ENCODE data around the gene PTPN14. TPM values are rescaled to one million over a fixed set of nuclear protein-coding genes. Genes with fewer than 3 reads are reported as not detected.

The PTPN14 gene
- total and polyA plus RNA-seq, 5 donors = 4.7 to 35.1 (median 17.7) TPM

DNA sequence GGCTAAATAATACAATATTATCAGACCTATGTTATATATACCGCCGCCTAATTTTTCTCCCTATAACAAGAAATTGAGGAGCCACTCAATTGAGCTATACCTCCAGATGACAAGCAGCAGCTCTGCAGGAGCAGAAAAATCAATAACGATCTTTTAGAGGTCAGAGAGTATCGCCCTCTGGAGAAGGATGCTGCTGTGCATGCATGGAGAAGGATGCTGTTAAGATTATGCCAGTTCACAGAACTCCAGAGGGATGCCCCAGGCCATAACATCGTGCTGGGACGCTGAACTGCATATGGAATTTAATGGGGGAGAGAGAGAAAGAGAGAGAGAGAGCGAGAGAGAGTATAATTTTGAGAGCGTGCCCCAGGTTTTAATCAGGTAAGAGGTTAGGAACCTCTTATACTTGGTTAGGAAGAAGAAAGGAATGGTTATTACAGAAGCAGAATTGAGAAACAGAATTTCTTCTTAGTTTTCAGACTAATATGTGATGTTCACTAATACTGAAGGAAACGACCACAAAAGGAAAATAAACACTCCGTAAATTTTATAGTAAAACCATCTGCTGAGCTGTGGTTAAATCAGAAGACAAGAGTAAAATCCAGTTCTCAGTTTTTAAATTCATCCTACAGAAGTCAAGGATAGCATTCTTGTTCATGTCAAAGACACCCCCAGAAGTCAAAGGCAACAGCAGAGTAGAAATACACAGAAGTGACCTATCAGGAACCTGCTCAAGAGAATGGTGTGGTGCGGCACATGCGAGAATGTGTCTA is 159.3 kb downstream of the PTPN14 start:
- H3K27me3 ChIP-seq (ENCODE audit: control insufficient read depth, insufficient read depth) = no peaks in the 10 kb centered on the region
- intact Hi-C loops (cut with DNase I) = no loop called here
- no peaks in the 10 kb centered on the region for H3K4me1 ChIP-seq (ENCODE audit: control insufficient read depth, insufficient read depth, low read length)
- no peaks in the 10 kb centered on the region for H3K9me3 ChIP-seq (ENCODE audit: control insufficient read depth, low read length)
- DNase-seq (no peak), ATAC-seq (no peak)
- WGBS = 92% methylated on average over 12 of the region's 12 CpGs
- no peak overlapping the region for H3K27ac ChIP-seq (ENCODE audit: low read length)
- no peak overlapping the region for H3K4me3 ChIP-seq (ENCODE audit: low read length)

DNA sequence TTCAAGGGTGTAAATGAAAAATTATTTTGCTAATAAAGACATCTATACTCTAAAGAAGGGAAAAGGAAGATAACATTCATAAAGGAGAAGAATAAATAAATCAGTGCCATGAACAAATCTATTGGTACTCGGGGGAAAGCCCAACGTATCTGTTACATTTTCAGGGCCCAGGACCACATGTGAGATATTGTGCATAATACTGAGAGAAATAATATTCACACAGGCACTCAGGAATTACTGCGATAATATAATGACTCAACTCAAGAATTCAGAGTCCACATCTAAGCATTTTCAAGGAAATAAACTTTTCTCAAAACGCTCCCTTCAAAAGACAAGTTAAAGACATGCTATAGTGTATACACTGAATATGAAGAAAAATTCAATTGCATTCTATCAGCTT is 161.7 kb downstream of the PTPN14 start:
- WGBS = 88% methylated on average over 4 of the region's 4 CpGs
- intact Hi-C loops (cut with DNase I) = no loop called here

DNA sequence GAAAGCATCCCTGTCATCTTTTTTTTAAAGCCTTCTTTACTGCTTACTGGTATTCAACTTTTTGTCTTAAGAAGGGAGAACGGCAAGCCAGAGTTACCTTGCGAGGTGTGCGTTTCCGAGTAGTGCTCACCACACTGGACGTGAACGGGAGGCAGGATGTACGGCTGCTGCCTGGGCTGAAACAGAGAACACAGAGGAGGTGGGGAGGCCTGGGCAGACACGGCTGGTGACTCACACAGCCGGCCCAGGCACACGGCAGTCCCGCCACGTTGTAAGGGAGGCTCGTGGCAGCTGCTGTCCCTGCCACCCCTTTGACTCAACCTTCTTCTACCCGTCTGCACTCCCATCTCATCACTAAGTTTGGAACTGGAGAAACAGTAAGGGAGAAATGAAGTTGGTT is 164.7 kb downstream of the PTPN14 start:
- no peaks in the 10 kb centered on the region for H3K27me3 ChIP-seq (ENCODE audit: control insufficient read depth, insufficient read depth)
- WGBS = 90% methylated on average over 14 of the region's 14 CpGs
- H3K9me3 ChIP-seq (ENCODE audit: control insufficient read depth, low read length) = no peaks in the 10 kb centered on the region
- no peak overlapping the region for H3K4me3 ChIP-seq (ENCODE audit: low read length)
- DNase-seq (no peak), ATAC-seq (peak in 1 of 2 donors; percentile 22)
- intact Hi-C loops (cut with DNase I) = no loop called here
- no peaks in the 10 kb centered on the region for H3K4me1 ChIP-seq (ENCODE audit: control insufficient read depth, insufficient read depth, low read length)
- H3K27ac ChIP-seq (ENCODE audit: low read length) = no peak overlapping the region

More for the DNA sequence above, 161.7 kb downstream of the PTPN14 start:
- Histone ChIP-seq H3K4me3 (ENCODE audit: low read length) (no peak overlapping the region), H3K4me1 (ENCODE audit: control insufficient read depth, insufficient read depth, low read length) (no peaks in the 10 kb centered on the region), H3K27me3 (ENCODE audit: control insufficient read depth, insufficient read depth) (no peaks in the 10 kb centered on the region), H3K9me3 (ENCODE audit: control insufficient read depth, low read length) (no peaks in the 10 kb centered on the region), H3K27ac (ENCODE audit: low read length) (no peak overlapping the region)
- ATAC-seq (no peak), DNase-seq (no peak)

DNA sequence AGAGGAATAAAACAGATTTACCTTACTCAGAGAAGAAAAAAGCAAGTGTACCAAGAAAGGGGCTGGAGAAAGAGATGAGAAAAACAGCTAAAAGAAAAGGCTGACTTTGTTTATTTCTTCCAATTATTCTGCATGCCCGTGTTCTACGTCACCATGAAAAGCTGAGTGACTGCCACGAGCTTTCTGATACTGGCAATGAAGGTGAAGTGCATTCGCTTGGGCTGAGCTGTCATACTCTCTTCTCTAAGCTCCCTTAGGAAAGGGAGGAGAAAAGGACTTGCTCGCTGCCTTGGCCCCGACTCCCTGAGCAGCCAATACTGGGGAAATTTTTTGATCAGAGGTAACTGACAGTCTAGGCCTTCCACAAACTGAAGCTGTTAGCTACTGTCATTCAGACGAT is 165.1 kb downstream of the PTPN14 start:
- Histone ChIP-seq H3K9me3 (ENCODE audit: control insufficient read depth, low read length) (no peaks in the 10 kb centered on the region), H3K4me3 (ENCODE audit: low read length) (no peak overlapping the region), H3K27me3 (ENCODE audit: control insufficient read depth, insufficient read depth) (no peaks in the 10 kb centered on the region), H3K4me1 (ENCODE audit: control insufficient read depth, insufficient read depth, low read length) (no peaks in the 10 kb centered on the region), H3K27ac (ENCODE audit: low read length) (no peak overlapping the region)
- no peak for DNase-seq
- intact Hi-C loops (cut with DNase I) = no loop called here
- ATAC-seq = no peak
- 92% methylated on average over 7 of the region's 7 CpGs for WGBS

DNA sequence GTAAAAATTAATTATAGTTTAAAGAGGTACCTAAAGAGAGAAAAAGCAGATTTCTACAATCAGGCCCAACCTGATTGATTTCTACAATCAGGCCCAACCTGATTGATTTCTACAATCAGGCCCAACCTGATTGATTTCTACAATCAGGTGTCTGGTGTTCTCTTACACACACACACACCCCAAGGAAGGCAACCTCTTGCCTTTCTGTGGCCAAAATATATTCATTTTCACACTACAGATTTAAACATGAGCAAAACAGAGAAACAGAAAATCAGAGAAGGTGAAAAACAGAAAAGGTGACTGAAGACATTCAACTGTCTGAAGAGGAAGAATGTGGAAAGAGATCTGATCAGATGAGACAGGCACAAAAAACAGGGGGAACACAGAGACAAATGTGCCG is 166.0 kb downstream of the PTPN14 start:
- intact Hi-C loops (cut with DNase I) = no loop called here
- no peak for ATAC-seq
- no peak overlapping the region for H3K27ac ChIP-seq (ENCODE audit: low read length)
- H3K4me1 ChIP-seq (ENCODE audit: control insufficient read depth, insufficient read depth, low read length) = no peaks in the 10 kb centered on the region
- DNase-seq = no peak
- H3K9me3 ChIP-seq (ENCODE audit: control insufficient read depth, low read length) = no peaks in the 10 kb centered on the region
- H3K27me3 ChIP-seq (ENCODE audit: control insufficient read depth, insufficient read depth) = no peaks in the 10 kb centered on the region
- no peak overlapping the region for H3K4me3 ChIP-seq (ENCODE audit: low read length)
- whole genome bisulfite sequencing = 93% methylated on average over 1 of the region's 1 CpG

DNA sequence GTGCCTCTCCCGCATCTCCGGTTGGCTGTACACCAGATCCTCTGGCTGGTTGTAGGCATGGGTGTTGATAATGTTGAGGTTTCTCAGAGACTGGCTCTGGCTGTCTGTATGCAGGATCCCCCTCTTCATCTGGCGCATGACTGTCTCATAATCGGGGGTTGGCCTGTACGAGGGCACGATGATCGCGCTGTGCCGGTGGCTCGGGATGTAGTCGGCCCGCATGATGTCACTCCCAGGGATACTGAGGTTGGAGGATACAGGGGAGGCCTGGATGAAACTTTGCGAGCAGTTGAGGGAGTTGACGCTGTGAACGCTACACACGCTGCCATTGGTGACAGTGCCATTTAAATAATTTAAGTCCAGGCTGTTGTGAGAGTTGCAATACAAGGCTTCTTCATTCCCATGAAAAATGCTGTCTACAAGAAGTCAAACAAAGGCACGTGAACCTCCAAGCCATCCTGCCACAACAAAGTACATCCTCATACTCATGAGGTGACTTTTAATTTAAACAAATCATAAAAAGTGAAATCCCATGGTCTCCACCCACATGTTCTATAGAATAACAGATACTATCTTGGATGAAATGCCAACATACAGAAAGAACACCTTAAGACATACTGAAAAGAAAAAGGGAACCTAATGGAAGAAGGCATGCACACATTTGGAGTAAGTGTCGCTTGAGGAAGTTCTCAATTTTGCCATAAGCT is 166.9 kb downstream of the PTPN14 start:
- no peaks in the 10 kb centered on the region for H3K27me3 ChIP-seq (ENCODE audit: control insufficient read depth, insufficient read depth)
- H3K4me3 ChIP-seq (ENCODE audit: low read length) = no peak overlapping the region
- WGBS = 98% methylated on average over 18 of the region's 18 CpGs
- DNase-seq (no peak), ATAC-seq (no peak)
- H3K9me3 ChIP-seq (ENCODE audit: control insufficient read depth, low read length) = no peaks in the 10 kb centered on the region
- intact Hi-C loops (cut with DNase I) = no loop called here
- H3K4me1 ChIP-seq (ENCODE audit: control insufficient read depth, insufficient read depth, low read length) = no peaks in the 10 kb centered on the region
- H3K27ac ChIP-seq (ENCODE audit: low read length) = no peak overlapping the region

DNA sequence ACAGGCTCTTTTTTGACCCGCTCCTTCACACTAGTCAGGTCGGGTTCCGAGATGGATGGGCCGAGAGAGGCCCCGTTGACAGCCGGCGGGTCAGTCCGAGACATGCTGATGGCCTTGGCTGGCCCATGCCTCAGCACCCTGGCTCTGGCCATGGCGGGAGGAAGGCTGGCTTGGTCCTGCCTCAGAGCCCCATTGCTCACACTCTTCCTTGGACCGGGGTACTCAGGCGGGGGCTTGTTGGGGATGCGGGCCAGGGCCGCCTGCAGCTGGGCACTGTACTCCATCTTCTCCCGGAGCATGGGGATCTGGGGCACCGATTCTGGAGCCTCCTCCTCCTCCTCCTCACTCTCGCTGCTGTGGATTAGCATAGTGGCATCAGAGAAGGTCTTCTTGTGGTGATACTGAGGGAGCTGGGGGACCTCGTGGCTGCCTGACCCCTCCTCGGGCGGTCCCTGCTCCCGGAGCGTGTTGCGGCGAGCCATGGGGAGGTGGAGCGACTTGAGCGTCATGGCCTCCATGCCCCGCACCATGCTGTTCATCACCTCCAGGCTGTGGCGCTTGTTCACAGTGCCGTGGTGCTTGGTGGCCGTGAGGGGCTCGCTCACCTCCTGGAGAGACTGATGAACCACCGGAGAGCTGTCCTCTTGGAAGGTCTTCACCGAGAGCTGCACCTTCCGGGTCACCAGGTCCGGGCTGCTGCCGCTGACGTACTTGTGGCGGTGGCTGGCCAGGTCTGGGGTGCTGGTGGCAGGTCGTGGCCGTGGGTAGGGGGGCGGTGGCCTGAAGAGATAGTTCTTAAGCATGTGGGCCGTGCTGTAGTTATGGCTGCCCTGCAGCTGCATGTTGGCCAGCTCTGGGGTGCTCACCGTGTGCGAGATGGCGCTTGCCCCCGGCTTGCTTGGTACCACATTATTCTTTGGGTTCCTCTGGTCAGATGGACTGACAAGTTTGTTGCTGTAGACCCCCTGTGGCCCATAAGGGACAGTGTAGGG is 167.7 kb downstream of the PTPN14 start:
- ATAC-seq (peak; percentile 22 to 39), DNase-seq (no peak)
- no peak overlapping the region for H3K4me3 ChIP-seq (ENCODE audit: low read length)
- no peak overlapping the region for H3K27ac ChIP-seq (ENCODE audit: low read length)
- 97% methylated on average over 45 of the region's 45 CpGs for WGBS
- H3K4me1 ChIP-seq (ENCODE audit: control insufficient read depth, insufficient read depth, low read length) = no peaks in the 10 kb centered on the region
- no peaks in the 10 kb centered on the region for H3K9me3 ChIP-seq (ENCODE audit: control insufficient read depth, low read length)
- intact Hi-C loops (cut with DNase I) = no loop called here
- H3K27me3 ChIP-seq (ENCODE audit: control insufficient read depth, insufficient read depth) = no peaks in the 10 kb centered on the region

DNA sequence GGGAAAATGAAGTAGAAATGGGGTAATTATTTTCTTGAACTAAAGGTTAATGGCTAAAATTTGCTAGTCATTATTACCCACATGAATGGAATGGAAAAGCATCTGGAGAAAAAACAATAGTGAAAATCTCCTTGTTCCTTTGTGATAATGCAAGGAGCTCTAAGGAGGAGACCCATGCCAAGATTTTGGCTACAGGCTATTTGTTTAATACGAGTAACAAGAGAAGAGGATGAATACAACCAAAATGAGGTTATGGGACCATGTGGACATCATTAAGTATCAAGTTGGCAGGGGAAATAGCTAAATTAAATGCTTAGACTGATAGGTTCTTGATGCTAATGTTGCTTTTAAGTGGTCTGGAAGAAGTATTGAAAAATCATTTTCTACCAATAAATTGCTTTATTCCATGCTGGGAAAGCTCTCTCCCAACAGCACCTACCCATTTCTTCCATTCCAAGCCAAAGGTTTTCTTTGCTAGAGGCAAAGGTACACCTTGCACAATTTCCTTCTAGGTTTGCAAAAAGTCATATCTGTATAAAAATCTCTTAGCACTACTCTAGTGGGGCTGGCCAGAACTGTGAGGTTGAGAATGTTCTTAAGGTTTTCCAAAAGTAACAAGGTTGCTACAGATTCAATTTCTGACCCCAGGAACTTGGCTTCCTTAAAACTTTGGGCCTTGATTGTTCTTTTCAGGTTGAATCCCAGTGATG is 170.3 kb downstream of the PTPN14 start:
- intact Hi-C loops (cut with DNase I) = no loop called here
- ATAC-seq = no peak

DNA sequence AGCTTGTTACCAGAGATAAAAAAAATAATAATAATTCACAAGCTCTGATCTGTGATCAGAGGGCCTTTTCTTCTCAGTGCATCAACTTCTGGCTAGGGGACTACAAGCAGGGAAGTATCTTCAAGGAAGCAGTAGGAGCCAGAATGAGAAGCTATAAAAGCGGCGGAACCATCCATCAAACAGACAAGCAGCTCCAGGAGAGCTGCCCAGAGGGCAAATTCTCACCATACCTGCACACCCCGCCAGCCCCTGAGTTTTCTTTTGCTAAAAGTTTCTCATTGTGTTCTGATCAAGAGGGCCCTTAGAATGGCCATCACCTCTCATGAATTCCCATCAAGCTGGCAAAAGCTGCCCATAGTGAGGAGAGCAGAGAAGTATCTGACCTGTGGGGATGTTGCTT is 171.0 kb downstream of the PTPN14 start:
- 90% methylated on average over 3 of the region's 3 CpGs for WGBS
- no peak for DNase-seq
- H3K27me3 ChIP-seq (ENCODE audit: control insufficient read depth, insufficient read depth) = no peaks in the 10 kb centered on the region
- H3K4me3 ChIP-seq (ENCODE audit: low read length) = no peak overlapping the region
- no peak overlapping the region for H3K27ac ChIP-seq (ENCODE audit: low read length)
- no peaks in the 10 kb centered on the region for H3K9me3 ChIP-seq (ENCODE audit: control insufficient read depth, low read length)
- intact Hi-C loops (cut with DNase I) = no loop called here
- ATAC-seq = no peak
- H3K4me1 ChIP-seq (ENCODE audit: control insufficient read depth, insufficient read depth, low read length) = no peaks in the 10 kb centered on the region

More for the DNA sequence above, 170.3 kb downstream of the PTPN14 start:
- H3K27me3 ChIP-seq (ENCODE audit: control insufficient read depth, insufficient read depth) = no peaks in the 10 kb centered on the region
- DNase-seq = no peak
- WGBS = 74% methylated on average over 1 of the region's 1 CpG
- no peaks in the 10 kb centered on the region for H3K9me3 ChIP-seq (ENCODE audit: control insufficient read depth, low read length)
- H3K4me1 ChIP-seq (ENCODE audit: control insufficient read depth, insufficient read depth, low read length) = no peaks in the 10 kb centered on the region
- H3K27ac ChIP-seq (ENCODE audit: low read length) = no peak overlapping the region
- no peak overlapping the region for H3K4me3 ChIP-seq (ENCODE audit: low read length)

DNA sequence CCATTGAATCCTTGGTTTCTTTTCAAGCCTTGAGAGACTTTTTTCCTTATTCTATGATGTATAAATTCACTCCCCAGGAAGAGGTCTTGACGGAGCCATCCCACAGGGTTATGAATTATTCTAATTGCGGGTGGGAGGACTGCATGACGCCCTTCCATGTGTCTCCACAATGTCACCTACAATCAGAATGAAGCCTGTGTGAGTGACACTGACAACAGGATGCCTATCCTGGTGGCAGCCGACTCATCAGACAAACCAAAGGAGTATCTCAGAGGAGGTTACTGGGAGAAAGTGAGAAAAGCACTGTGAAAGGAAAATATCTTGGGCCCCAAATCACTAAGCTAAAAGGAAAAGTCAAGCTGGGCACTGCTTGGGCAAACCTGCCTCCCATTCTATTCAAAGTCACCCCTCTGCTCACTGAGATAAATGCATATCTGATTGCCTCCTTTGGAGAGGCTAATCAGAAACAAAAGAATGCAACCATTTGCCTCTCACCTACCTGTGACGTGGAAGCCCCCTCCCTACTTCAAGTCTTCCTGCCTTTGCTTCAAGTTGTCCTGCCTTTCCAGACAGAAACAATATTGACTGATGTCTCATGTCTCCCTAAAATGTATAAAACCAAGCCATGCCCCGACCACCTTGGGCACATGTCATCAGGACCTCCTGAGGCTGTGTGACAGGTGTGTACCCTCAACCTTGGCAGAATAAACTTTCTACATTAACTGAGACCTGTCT is 172.0 kb downstream of the PTPN14 start:
- DNase-seq (no peak), ATAC-seq (no peak)
- Histone ChIP-seq H3K27me3 (ENCODE audit: control insufficient read depth, insufficient read depth) (no peaks in the 10 kb centered on the region), H3K4me1 (ENCODE audit: control insufficient read depth, insufficient read depth, low read length) (no peaks in the 10 kb centered on the region), H3K4me3 (ENCODE audit: low read length) (no peak overlapping the region), H3K9me3 (ENCODE audit: control insufficient read depth, low read length) (no peaks in the 10 kb centered on the region), H3K27ac (ENCODE audit: low read length) (no peak overlapping the region)
- intact Hi-C loops (cut with DNase I) = no loop called here
- WGBS = 87% methylated on average over 6 of the region's 6 CpGs
